WI38 (cell line): ENCODE data around the gene ALPG.
"Not testable (repeated sequence)": the region's sequence is repeated elsewhere in the genome, so short reads cannot be mapped to it uniquely, and the experiment has no call there.

Experiments
- H3K4me3 ChIP-seq: 2 replicates; pipeline ENCODE4 v1.5.1; 2011; ENCODE audit warnings: low read depth, mild to moderate bottlenecking, control low read depth, low read length
- TF ChIP-seq, protein P1 (sequence below): IDR thresholded peaks from 2 replicates; pipeline ENCODE4 v1.5.1; 2012; ENCODE audit warnings: low read depth, mild to moderate bottlenecking, control low read depth, low read length

Gene ALPG

DNA sequence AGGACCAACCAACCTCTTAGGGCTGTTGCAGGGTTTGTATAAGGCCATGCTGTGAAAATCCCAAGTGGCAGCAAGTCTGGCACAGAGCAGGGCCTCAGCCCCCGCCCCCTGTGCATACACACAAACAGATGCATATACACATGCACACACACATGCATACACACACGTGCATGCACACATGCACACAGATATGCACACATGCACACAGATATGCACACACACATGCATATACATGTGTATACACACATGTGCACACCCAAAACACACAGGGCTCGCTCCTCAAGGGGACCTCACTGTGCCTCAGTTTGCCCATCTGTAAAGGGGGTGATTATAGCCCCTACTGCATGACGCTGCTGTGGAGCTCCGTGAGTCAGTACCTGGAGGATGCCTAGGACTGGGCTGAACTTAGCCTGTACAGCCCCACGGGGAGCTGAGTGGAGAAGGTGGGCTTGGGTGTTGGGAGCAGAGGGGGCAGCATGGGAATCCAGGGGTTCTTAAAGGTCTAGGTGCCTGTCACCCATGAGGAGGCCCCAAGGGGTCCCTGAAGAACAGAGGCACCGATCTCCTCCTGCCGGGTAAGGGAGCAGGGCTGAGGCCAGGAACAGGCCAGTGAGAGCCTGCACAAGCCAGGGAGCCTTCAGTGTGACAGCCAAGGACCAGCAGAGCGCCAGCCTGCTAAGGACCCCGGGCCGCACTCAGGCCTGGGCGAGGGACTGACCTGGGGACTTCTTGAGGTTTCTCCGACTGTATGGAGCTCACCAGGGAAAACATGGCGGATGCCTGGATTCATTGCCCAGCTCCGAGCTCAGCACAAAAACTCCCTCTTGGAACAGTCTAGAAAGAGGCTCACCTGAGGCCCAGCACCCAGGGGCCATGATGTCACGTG is 25.3 kb downstream of the ALPG start:
- no peak overlapping the region for H3K4me3 ChIP-seq
- TF ChIP-seq, protein P1, sequence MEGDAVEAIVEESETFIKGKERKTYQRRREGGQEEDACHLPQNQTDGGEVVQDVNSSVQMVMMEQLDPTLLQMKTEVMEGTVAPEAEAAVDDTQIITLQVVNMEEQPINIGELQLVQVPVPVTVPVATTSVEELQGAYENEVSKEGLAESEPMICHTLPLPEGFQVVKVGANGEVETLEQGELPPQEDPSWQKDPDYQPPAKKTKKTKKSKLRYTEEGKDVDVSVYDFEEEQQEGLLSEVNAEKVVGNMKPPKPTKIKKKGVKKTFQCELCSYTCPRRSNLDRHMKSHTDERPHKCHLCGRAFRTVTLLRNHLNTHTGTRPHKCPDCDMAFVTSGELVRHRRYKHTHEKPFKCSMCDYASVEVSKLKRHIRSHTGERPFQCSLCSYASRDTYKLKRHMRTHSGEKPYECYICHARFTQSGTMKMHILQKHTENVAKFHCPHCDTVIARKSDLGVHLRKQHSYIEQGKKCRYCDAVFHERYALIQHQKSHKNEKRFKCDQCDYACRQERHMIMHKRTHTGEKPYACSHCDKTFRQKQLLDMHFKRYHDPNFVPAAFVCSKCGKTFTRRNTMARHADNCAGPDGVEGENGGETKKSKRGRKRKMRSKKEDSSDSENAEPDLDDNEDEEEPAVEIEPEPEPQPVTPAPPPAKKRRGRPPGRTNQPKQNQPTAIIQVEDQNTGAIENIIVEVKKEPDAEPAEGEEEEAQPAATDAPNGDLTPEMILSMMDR, result no peak

DNA sequence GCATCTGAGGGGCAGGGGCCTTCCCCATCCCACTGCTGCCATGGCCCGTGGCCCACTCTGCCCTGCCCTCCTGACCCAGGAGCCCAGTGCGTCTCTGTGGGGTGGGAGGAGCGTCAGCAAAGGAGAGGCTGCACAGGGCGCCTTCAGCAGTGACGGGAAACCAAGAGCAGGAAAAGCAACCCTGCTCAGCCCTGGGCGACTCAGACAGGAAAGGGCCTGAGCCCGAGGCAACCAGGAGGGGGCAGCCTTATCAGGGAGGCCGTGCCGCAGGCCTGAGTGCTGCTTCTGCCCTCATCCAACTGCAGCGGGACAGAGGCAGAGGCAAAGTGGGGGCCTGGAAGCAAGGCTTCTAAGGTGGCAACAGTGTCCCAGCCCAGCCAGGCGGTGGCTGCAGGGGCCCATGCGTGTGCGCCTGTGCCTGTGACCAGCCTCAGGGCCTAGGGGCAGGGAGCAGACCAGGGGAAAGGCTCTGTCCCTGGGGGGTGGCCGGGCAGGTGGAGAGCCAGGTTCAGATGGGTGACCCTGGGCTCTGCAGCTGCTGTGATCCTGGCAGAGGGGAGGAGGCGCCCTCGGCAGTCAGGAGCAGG is 26.0 kb downstream of the ALPG start:
- TF ChIP-seq, protein P1, result no peak
- H3K4me3 ChIP-seq, result no peak overlapping the region

GRCh38 chr2:232433622-232434021 is 27.0 kb downstream of the ALPG start:
- H3K4me3 ChIP-seq, result not testable (repeated sequence)

DNA sequence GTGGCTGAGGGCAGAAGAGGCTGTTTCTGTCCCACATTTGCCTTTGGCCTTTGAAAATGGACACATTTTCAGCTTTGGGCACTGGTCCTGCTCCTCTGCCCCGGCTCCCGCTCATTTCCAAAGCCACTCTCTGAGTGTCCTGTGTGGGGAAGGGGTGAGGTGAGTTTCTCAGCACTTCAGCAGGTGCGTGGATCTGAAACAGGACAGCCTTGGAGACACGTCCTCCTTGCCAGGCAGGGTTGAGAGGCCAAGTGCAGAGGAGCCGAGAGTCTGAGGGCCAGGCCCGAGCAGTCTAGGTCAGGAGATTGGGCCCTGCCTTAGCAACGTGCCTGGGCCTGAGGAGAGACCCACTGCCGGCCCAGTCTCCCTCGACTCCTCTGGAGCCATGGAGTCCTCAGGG is 27.4 kb downstream of the ALPG start:
- TF ChIP-seq, protein P1, result no peak
- no peak overlapping the region for H3K4me3 ChIP-seq

DNA sequence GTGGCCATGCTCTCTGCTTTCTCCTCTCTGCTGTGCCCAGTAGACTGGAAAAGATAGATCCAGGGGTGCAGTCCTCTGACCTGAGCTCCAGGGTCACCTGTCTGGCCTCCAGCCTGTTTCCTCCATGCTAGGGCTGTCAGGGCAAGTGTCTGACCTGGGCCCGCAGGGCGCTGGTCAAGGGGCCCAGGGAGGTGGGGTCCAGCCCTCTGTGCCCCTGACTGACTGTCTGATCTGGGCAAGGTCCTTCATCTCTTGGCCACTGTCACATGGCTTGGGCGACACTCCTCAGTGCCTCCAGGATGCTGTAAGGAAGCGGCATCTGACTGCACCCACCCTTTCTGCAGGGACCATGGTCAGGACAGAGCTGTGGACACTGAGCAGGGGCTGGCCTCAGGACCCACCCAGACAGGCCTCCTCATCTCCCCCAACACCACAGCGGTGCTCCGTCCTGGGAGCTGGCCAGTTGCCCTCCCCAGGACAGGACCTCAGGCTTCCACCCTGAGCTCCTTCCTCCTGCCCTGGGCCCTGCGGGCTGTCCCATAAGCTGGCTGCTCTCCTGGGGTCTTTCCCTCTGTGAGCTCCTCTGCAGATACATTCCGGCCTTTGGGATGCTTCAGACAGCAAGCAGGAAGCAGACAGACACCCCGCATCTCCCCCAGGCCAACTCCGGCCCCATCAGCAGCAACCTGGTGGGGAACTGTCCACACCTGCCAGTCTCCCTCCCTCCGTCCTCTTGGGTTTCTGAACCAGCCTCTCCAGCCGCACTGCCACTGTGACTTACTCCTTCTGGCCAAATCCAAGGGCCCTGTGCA is 28.1 kb downstream of the ALPG start:
- no peak overlapping the region for H3K4me3 ChIP-seq
- TF ChIP-seq, protein P1, result no peak

GRCh38 chr2:232435375-232435648 is 28.7 kb downstream of the ALPG start:
- no peak overlapping the region for H3K4me3 ChIP-seq
- TF ChIP-seq, protein P1, result no peak

DNA sequence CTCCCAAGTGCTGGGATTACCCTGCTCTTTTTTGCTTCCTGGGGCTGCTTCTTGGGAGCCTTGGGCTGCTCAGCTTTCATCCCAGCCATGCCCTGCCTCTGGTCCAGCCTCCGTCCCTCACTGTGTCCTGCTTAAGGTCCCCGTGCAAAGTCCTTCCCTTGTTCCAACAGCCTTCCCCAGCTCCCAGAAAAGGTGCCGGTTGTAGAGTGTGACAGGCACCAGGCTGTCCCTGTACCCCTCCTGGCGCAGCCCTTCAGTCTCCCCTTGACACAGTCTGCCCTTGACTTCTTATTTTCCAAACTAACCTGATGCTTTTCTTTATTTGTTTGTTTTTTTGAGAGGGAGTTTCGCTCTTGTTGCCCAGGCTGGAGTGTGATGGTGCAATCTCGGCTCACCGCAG is 29.2 kb downstream of the ALPG start:
- no peak overlapping the region for H3K4me3 ChIP-seq
- TF ChIP-seq, protein P1, result no peak
